ENCODE results near the gene FAM241B.

Gene FAM241B

GRCh38 chr10:69655868-69656555 is 26.0 kb downstream of the FAM241B start:
- Histone ChIP-seq H3K27me3 (ENCODE audit: control insufficient read depth, insufficient read depth, low read length) (no peaks in the 10 kb centered on the region), H3K4me3 (ENCODE audit: low read length) (no peak overlapping the region), H3K36me3 (ENCODE audit: control insufficient read depth, insufficient read depth, low read length) (no peaks in the 10 kb centered on the region), H3K27ac (ENCODE audit: low read depth, low read length) (no peak overlapping the region), H3K4me1 (ENCODE audit: control insufficient read depth, insufficient read depth, low read length) (no peaks in the 10 kb centered on the region), H3K9ac (ENCODE audit: low read length) (no peak overlapping the region)

- H3K36me3 ChIP-seq (ENCODE audit: control insufficient read depth, insufficient read depth, low read length) = no peaks in the 10 kb centered on the region
- no peak overlapping the region for H3K9ac ChIP-seq (ENCODE audit: low read length)
- no peak overlapping the region for H3K27ac ChIP-seq (ENCODE audit: low read depth, low read length)
- H3K27me3 ChIP-seq (ENCODE audit: control insufficient read depth, insufficient read depth, low read length) = no peaks in the 10 kb centered on the region
- no peaks in the 10 kb centered on the region for H3K4me1 ChIP-seq (ENCODE audit: control insufficient read depth, insufficient read depth, low read length)
- no peak overlapping the region for H3K4me3 ChIP-seq (ENCODE audit: low read length)
These were observed 26.8 kb downstream of the FAM241B start for GRCh38 chr10:69656742-69657269.

- Histone ChIP-seq H3K4me1 (ENCODE audit: control insufficient read depth, insufficient read depth, low read length) (no peaks in the 10 kb centered on the region), H3K9ac (ENCODE audit: low read length) (no peak overlapping the region), H3K36me3 (ENCODE audit: control insufficient read depth, insufficient read depth, low read length) (no peaks in the 10 kb centered on the region), H3K27me3 (ENCODE audit: control insufficient read depth, insufficient read depth, low read length) (no peaks in the 10 kb centered on the region), H3K4me3 (ENCODE audit: low read length) (no peak overlapping the region), H3K27ac (ENCODE audit: low read depth, low read length) (no peak overlapping the region)
These were observed 27.4 kb downstream of the FAM241B start for GRCh38 chr10:69657430-69657829.

- Histone ChIP-seq H3K36me3 (ENCODE audit: control insufficient read depth, insufficient read depth, low read length) (no peaks in the 10 kb centered on the region), H3K4me3 (ENCODE audit: low read length) (no peak overlapping the region), H3K27me3 (ENCODE audit: control insufficient read depth, insufficient read depth, low read length) (no peaks in the 10 kb centered on the region), H3K27ac (ENCODE audit: low read depth, low read length) (no peak overlapping the region), H3K4me1 (ENCODE audit: control insufficient read depth, insufficient read depth, low read length) (no peaks in the 10 kb centered on the region), H3K9ac (ENCODE audit: low read length) (no peak overlapping the region)
These were observed 27.8 kb downstream of the FAM241B start for GRCh38 chr10:69657866-69658265.

- H3K9ac ChIP-seq (ENCODE audit: low read length) = no peak overlapping the region
These were observed 29.4 kb downstream of the FAM241B start for GRCh38 chr10:69659241-69660038.

GRCh38 chr10:69660296-69660695 is 30.2 kb downstream of the FAM241B start:
- Histone ChIP-seq H3K4me1 (ENCODE audit: control insufficient read depth, insufficient read depth, low read length) (no peaks in the 10 kb centered on the region), H3K36me3 (ENCODE audit: control insufficient read depth, insufficient read depth, low read length) (no peaks in the 10 kb centered on the region), H3K9ac (ENCODE audit: low read length) (no peak overlapping the region), H3K27ac (ENCODE audit: low read depth, low read length) (no peak overlapping the region), H3K27me3 (ENCODE audit: control insufficient read depth, insufficient read depth, low read length) (no peaks in the 10 kb centered on the region), H3K4me3 (ENCODE audit: low read length) (no peak overlapping the region)

More at GRCh38 chr10:69659241-69660038, 29.4 kb downstream of the FAM241B start:
- H3K4me3 ChIP-seq (ENCODE audit: low read length) = no peak overlapping the region
- H3K27me3 ChIP-seq (ENCODE audit: control insufficient read depth, insufficient read depth, low read length) = no peaks in the 10 kb centered on the region
- no peak overlapping the region for H3K27ac ChIP-seq (ENCODE audit: low read depth, low read length)
- H3K36me3 ChIP-seq (ENCODE audit: control insufficient read depth, insufficient read depth, low read length) = no peaks in the 10 kb centered on the region
- H3K4me1 ChIP-seq (ENCODE audit: control insufficient read depth, insufficient read depth, low read length) = no peaks in the 10 kb centered on the region

- Histone ChIP-seq H3K4me1 (ENCODE audit: control insufficient read depth, insufficient read depth, low read length) (no peaks in the 10 kb centered on the region), H3K27ac (ENCODE audit: low read depth, low read length) (no peak overlapping the region), H3K4me3 (ENCODE audit: low read length) (no peak overlapping the region), H3K27me3 (ENCODE audit: control insufficient read depth, insufficient read depth, low read length) (peaks cover 3% of the 10 kb centered on the region), H3K36me3 (ENCODE audit: control insufficient read depth, insufficient read depth, low read length) (no peaks in the 10 kb centered on the region), H3K9ac (ENCODE audit: low read length) (no peak overlapping the region)
These were observed 31.5 kb downstream of the FAM241B start for GRCh38 chr10:69661414-69662172.

DNA sequence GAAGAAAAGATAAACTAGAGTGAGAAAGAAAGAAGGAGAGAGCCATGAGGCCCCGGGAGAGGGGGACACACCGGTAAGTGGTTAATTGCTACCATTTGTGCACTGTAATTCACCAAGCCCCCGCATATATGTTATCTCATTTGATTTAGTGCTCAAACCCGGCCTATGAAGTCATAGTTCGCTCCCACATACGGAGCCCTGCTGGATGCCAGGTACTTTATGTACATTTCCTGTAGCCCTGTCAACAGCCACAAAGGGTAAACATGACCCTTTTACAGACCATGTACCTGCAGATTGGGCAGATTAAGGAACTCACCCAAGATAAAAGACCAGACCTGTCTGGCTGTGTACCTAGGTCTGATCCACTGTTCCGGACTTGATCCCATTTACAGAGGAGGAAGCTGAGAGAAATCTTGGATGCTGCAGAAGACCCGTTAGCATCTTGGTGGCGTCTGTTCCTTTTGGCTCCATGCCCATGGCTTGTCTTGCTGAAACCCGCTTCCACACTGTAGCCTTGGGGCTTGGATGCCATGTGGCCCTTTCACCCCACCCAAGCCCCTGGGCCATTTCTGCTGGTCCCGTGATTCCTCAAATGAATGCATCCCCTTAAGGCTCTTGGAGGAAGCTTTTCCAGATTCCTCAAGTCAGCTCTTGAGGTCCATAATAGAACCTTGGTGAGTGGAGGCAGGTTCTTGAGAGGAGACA is 32.3 kb downstream of the FAM241B start:
- H3K27ac ChIP-seq (ENCODE audit: low read depth, low read length) = no peak overlapping the region
- no peak overlapping the region for H3K4me3 ChIP-seq (ENCODE audit: low read length)
- no peak overlapping the region for H3K9ac ChIP-seq (ENCODE audit: low read length)
- H3K36me3 ChIP-seq (ENCODE audit: control insufficient read depth, insufficient read depth, low read length) = no peaks in the 10 kb centered on the region
- no peaks in the 10 kb centered on the region for H3K4me1 ChIP-seq (ENCODE audit: control insufficient read depth, insufficient read depth, low read length)
- peaks cover 3% of the 10 kb centered on the region for H3K27me3 ChIP-seq (ENCODE audit: control insufficient read depth, insufficient read depth, low read length)

DNA sequence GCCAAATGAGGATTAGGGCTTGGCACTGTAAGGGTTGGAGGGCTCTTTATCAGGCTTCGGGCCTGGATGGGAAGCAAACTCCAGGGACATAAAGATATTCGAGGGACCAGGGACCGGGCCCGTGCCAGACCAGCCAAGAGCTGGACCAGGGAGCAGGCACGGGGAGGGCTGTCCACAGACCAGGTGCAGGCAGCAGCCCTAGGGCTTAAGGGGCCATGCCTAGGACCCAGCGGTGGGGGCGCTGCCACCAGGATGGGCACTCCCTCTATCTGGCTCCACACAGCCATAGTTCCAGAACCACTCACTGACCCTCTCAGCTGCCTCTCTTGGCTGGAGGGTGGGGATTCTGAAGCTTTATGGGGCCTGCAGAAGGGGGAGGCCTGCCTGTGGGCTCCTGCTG is 32.9 kb downstream of the FAM241B start:
- Histone ChIP-seq H3K27me3 (ENCODE audit: control insufficient read depth, insufficient read depth, low read length) (peaks cover 3% of the 10 kb centered on the region), H3K4me3 (ENCODE audit: low read length) (no peak overlapping the region), H3K4me1 (ENCODE audit: control insufficient read depth, insufficient read depth, low read length) (no peaks in the 10 kb centered on the region), H3K36me3 (ENCODE audit: control insufficient read depth, insufficient read depth, low read length) (no peaks in the 10 kb centered on the region), H3K9ac (ENCODE audit: low read length) (no peak overlapping the region), H3K27ac (ENCODE audit: low read depth, low read length) (no peak overlapping the region)

GRCh38 chr10:69663369-69663947 is 33.4 kb downstream of the FAM241B start:
- H3K4me1 ChIP-seq (ENCODE audit: control insufficient read depth, insufficient read depth, low read length) = no peaks in the 10 kb centered on the region
- H3K9ac ChIP-seq (ENCODE audit: low read length) = no peak overlapping the region
- no peaks in the 10 kb centered on the region for H3K36me3 ChIP-seq (ENCODE audit: control insufficient read depth, insufficient read depth, low read length)
- H3K27ac ChIP-seq (ENCODE audit: low read depth, low read length) = no peak overlapping the region
- H3K27me3 ChIP-seq (ENCODE audit: control insufficient read depth, insufficient read depth, low read length) = peaks cover 3% of the 10 kb centered on the region
- H3K4me3 ChIP-seq (ENCODE audit: low read length) = no peak overlapping the region

DNA sequence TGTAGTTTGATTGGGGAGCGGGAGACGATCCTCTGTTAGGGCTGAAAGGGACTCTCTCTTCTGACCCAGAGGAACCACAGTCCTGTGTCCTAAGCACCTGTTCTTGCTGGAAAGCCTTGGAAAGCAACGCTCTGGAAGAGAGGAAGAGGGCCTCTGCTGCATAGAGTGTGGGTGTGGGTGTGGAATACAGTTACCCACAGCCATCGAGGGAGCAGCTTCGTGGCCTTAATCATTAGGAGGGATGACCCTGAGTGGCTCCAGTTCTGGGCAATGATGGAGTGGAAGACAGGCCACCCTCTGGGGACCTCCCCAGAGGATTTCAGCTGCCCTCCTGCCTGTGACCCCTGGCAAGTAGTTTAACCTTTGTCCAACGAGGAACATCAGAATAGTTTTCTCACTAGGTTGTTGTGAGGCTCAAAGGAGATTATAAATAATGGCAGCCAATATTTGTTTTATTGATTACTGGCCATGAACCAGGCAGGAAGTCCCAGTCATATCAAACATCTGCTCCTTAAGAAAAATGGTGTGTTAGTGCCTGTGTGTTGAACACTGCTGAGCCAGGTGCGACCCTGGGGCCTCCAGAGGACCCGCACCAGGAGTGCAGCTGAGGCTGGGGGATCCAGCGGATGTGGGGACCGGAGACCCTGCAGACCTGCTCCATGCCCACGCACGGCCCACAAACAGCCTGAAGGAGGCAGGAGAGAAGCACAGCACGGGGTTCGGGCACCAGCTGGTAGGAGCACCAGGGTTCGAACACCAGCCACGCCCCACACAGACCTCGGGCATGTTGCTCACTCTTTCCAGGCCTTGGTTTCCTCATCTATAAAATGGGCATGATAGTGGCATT is 35.6 kb downstream of the FAM241B start:
- no peaks in the 10 kb centered on the region for H3K4me1 ChIP-seq (ENCODE audit: control insufficient read depth, insufficient read depth, low read length)
- no peaks in the 10 kb centered on the region for H3K36me3 ChIP-seq (ENCODE audit: control insufficient read depth, insufficient read depth, low read length)
- H3K27me3 ChIP-seq (ENCODE audit: control insufficient read depth, insufficient read depth, low read length) = peaks cover 6% of the 10 kb centered on the region
- H3K27ac ChIP-seq (ENCODE audit: low read depth, low read length) = no peak overlapping the region
- H3K9ac ChIP-seq (ENCODE audit: low read length) = no peak overlapping the region
- no peak overlapping the region for H3K4me3 ChIP-seq (ENCODE audit: low read length)
